Prostate gland (tissue), 2 donors: ENCODE results near the gene MBP. TPM values are rescaled to one million over a fixed set of nuclear protein-coding genes. Genes with fewer than 3 reads are reported as not detected.

Experiments
- DNase-seq: peaks from one replicate; pipeline ENCODE4 v3.0.0-alpha.2; 2019; ENCODE audit warnings: low spot score
- H3K27ac ChIP-seq, 2 donors: fragments of 200-600 bp; sonication (generic); 2 replicates each; pipeline ENCODE4 v1.5.1; 2017 to 2019
- H3K27me3 ChIP-seq: fragments of 200-600 bp; sonication (generic); replicated peaks from 2 replicates; pipeline ENCODE4 v1.5.1; 2019; ENCODE audit not compliant: insufficient read depth
- H3K36me3 ChIP-seq, 2 donors: fragments of 200-600 bp; sonication (generic); 1 replicate in 1 of 2; 2 replicates in 1 of 2; pipeline versions ENCODE4 v1.5.1 to v1.8.1; 2017 to 2019
- H3K4me1 ChIP-seq: fragments of 200-600 bp; sonication (generic); replicated peaks from 2 replicates; pipeline ENCODE4 v1.5.1; 2019
- H3K4me3 ChIP-seq, 2 donors: fragments of 200-600 bp; sonication (generic); 2 replicates each; pipeline ENCODE4 v1.5.1; 2017 to 2019
- H3K9me3 ChIP-seq: fragments of 200-600 bp; sonication (generic); 2 replicates; pipeline ENCODE4 v1.5.1; 2017
- CTCF ChIP-seq, 4 experiments: fragments of 200-600 bp in 2 of 4; fragments of 450-650 bp in 2 of 4; sonication (generic) in 2 of 4; IDR thresholded peaks; 1 replicate in 3 of 4; 2 replicates in 1 of 4; pipeline ENCODE4 v1.5.1; 2016 to 2019; ENCODE audit warnings: antibody characterized with exemption in 4 of 4, mild to moderate bottlenecking in 2 of 4, moderate library complexity in 2 of 4
- POLR2A ChIP-seq: fragments of 450-650 bp; IDR thresholded peaks from one replicate; pipeline ENCODE4 v1.6.1; 2016; ENCODE audit warnings: antibody characterized with exemption, mild to moderate bottlenecking
- POLR2AphosphoS5 ChIP-seq: sonication (generic); formaldehyde crosslinking; IDR thresholded peaks from one replicate; pipeline ENCODE4 v1.6.1; 2017; ENCODE audit warnings: antibody characterized with exemption
- WGBS: methylation state at CpG from one replicate; pipeline ENCODE4 v1.1.5; 2018; 5-methylcytosine and 5-hydroxymethylcytosine counted together
- intact Hi-C: fragments of 100-400 bp; cut with DNase I; formaldehyde crosslinking; loops from one replicate; pipeline ENCODE4 v1.14.2; 2022
- total RNA-seq, 2 donors: library from RNA; depleted of rRNA; stranded (reverse); fragments of >200 nt; gene quantifications; one replicate each; pipeline ENCODE4 v1.1.0, GENCODE V29; 2016

Gene MBP
- total RNA-seq, 2 donors from 2014 or later, result 19.8 to 43.5 TPM

GRCh38 chr18:77143196-77143595 is 10.6 kb upstream of the MBP start:
- Histone ChIP-seq H3K4me1 (peaks cover under 1% of the 10 kb centered on the region), H3K9me3 (no peaks in the 10 kb centered on the region), H3K27ac (no peak overlapping the region), H3K27me3 (no peaks in the 10 kb centered on the region), H3K36me3 (no peaks in the 10 kb centered on the region), H3K4me3 (no peak overlapping the region)
- DNase-seq, result no peak
- TF ChIP-seq POLR2AphosphoS5, result no peak
- no peak for TF ChIP-seq CTCF (IDR thresholded peaks at IDR 0.05)
- no peak for TF ChIP-seq POLR2A
- intact Hi-C loops, result no loop called here
- 100% methylated on average over 2 of the region's 2 CpGs for WGBS

- Histone ChIP-seq H3K27me3 (no peaks in the 10 kb centered on the region), H3K4me1 (peaks cover 5% of the 10 kb centered on the region), H3K4me3 (no peak overlapping the region), H3K27ac (no peak overlapping the region), H3K9me3 (no peaks in the 10 kb centered on the region), H3K36me3 (no peaks in the 10 kb centered on the region)
- intact Hi-C loops, result no loop called here
- 89% methylated on average over 8 of the region's 8 CpGs for WGBS
- TF ChIP-seq POLR2AphosphoS5 (no peak), POLR2A (no peak)
- DNase-seq, result no peak
These were observed 9.0 kb upstream of the MBP start for GRCh38 chr18:77141401-77142118.

GRCh38 chr18:77140439-77141109 is 8.0 kb upstream of the MBP start:
- no peak for TF ChIP-seq CTCF (IDR thresholded peaks at IDR 0.05)
- TF ChIP-seq POLR2A, result no peak
- TF ChIP-seq POLR2AphosphoS5, result no peak
- intact Hi-C loops, result no loop called here

GRCh38 chr18:77140030-77140429 is 7.4 kb upstream of the MBP start:
- intact Hi-C loops, result no loop called here
- H3K4me3 ChIP-seq, result no peak overlapping the region
- TF ChIP-seq CTCF (IDR thresholded peaks at IDR 0.05) (no peak), POLR2A (no peak), POLR2AphosphoS5 (no peak)
- no peaks in the 10 kb centered on the region for H3K27me3 ChIP-seq
- no peaks in the 10 kb centered on the region for H3K9me3 ChIP-seq
- DNase-seq, result no peak
- peaks cover 5% of the 10 kb centered on the region for H3K4me1 ChIP-seq
- H3K36me3 ChIP-seq, result no peaks in the 10 kb centered on the region
- 88% methylated on average over 5 of the region's 5 CpGs for WGBS
- H3K27ac ChIP-seq, result no peak overlapping the region

More at GRCh38 chr18:77140439-77141109, 8.0 kb upstream of the MBP start:
- H3K4me3 ChIP-seq, result no peak overlapping the region
- no peaks in the 10 kb centered on the region for H3K9me3 ChIP-seq
- H3K36me3 ChIP-seq, result no peaks in the 10 kb centered on the region
- DNase-seq, result no peak
- no peak overlapping the region for H3K27ac ChIP-seq
- peaks cover 5% of the 10 kb centered on the region for H3K4me1 ChIP-seq
- 85% methylated on average over 7 of the region's 7 CpGs for WGBS
- H3K27me3 ChIP-seq, result no peaks in the 10 kb centered on the region

GRCh38 chr18:77139619-77140018 is 7.0 kb upstream of the MBP start:
- Histone ChIP-seq H3K4me1 (peaks cover 5% of the 10 kb centered on the region), H3K36me3 (no peaks in the 10 kb centered on the region), H3K4me3 (no peak overlapping the region), H3K27ac (no peak overlapping the region), H3K9me3 (no peaks in the 10 kb centered on the region), H3K27me3 (no peaks in the 10 kb centered on the region)
- 96% methylated on average over 5 of the region's 5 CpGs for WGBS
- DNase-seq, result no peak
- intact Hi-C loops, result no loop called here
- no peak for TF ChIP-seq POLR2AphosphoS5
- no peak for TF ChIP-seq CTCF (IDR thresholded peaks at IDR 0.05)
- no peak for TF ChIP-seq POLR2A
